ENCODE data around the gene OGFOD3. TPM values are rescaled to one million over a fixed set of nuclear protein-coding genes. Genes with fewer than 3 reads are reported as not detected.

The OGFOD3 gene
- total RNA-seq, 1 experiment from 2014 or later, result 68.3 TPM

Other genes starting within 250 kb of the OGFOD3 start
- gene CCDC57, start 205.7 kb downstream of the OGFOD3 start, total RNA-seq (2014; rRNA removed; shearing (Covaris generic); ENCODE audit: low replicate concordance), result 8.4 and 10.8 TPM in 2 replicates
- gene SLC16A3, start 189.5 kb downstream of the OGFOD3 start, total RNA-seq (2014; rRNA removed; shearing (Covaris generic); ENCODE audit: low replicate concordance), result 589 and 677 TPM in 2 replicates
- 73.2 and 80.4 TPM in 2 replicates for gene CSNK1D, start 144.9 kb downstream of the OGFOD3 start, total RNA-seq (2014; rRNA removed; shearing (Covaris generic); ENCODE audit: low replicate concordance)
- not detected in 2 replicates for gene CD7, start 101.0 kb downstream of the OGFOD3 start, total RNA-seq (2014; rRNA removed; shearing (Covaris generic); ENCODE audit: low replicate concordance)
- 0.24 TPM in 1 of 2 replicates, not detected in the other for gene SECTM1, start 84.8 kb downstream of the OGFOD3 start, total RNA-seq (2014; rRNA removed; shearing (Covaris generic); ENCODE audit: low replicate concordance)
- 0.37 and 1.9 TPM in 2 replicates for gene TEX19, start 59.3 kb downstream of the OGFOD3 start, total RNA-seq (2014; rRNA removed; shearing (Covaris generic); ENCODE audit: low replicate concordance)
- gene UTS2R, start 46.8 kb downstream of the OGFOD3 start, total RNA-seq (2014; rRNA removed; shearing (Covaris generic); ENCODE audit: low replicate concordance), result not detected in 2 replicates
- 11.6 and 22.3 TPM in 2 replicates for gene HEXD, start 239 bp downstream of the OGFOD3 start, total RNA-seq (2014; rRNA removed; shearing (Covaris generic); ENCODE audit: low replicate concordance)
- 107 and 131 TPM in 2 replicates for gene CYBC1, start 32.2 kb upstream of the OGFOD3 start, total RNA-seq (2014; rRNA removed; shearing (Covaris generic); ENCODE audit: low replicate concordance)
- 24.7 and 24.9 TPM in 2 replicates for gene NARF, start 40.2 kb upstream of the OGFOD3 start, total RNA-seq (2014; rRNA removed; shearing (Covaris generic); ENCODE audit: low replicate concordance)
- 22.3 and 24.2 TPM in 2 replicates for gene FOXK2, start 101.1 kb upstream of the OGFOD3 start, total RNA-seq (2014; rRNA removed; shearing (Covaris generic); ENCODE audit: low replicate concordance)
- gene WDR45B, start 229.9 kb upstream of the OGFOD3 start, total RNA-seq (2014; rRNA removed; shearing (Covaris generic); ENCODE audit: low replicate concordance), result 159 and 174 TPM in 2 replicates